Transverse colon (tissue), 4 donors: ENCODE data around the gene RNU2-1. TPM values are rescaled to one million over a fixed set of nuclear protein-coding genes. Genes with fewer than 3 reads are reported as not detected.

Experiments used
- DNase-seq: peaks from one replicate; pipeline ENCODE4 v3.0.0-alpha.2; 2019
- H3K27ac ChIP-seq, 4 donors: fragments of 200-600 bp; sonication (generic); 2 replicates each; pipeline ENCODE4 v1.5.1; 2016 to 2018; ENCODE audit warnings: inconsistent platforms in 4 of 4
- H3K27me3 ChIP-seq: fragments of 200-600 bp; sonication (generic); 2 replicates; pipeline ENCODE4 v1.5.1; 2017; ENCODE audit warnings: inconsistent platforms
- H3K36me3 ChIP-seq, 4 donors: fragments of 200-600 bp; sonication (generic); 2 replicates each; pipeline ENCODE4 v1.5.1; 2017 to 2019; ENCODE audit warnings: inconsistent platforms in 4 of 4
- H3K4me1 ChIP-seq, 4 donors: fragments of 200-600 bp; sonication (generic); 2 replicates each; pipeline ENCODE4 v1.5.1; 2017 to 2020; ENCODE audit warnings: inconsistent platforms in 4 of 4
- H3K4me3 ChIP-seq, 4 donors: fragments of 200-600 bp; sonication (generic); 1 replicate in 1 of 4; 2 replicates in 3 of 4; pipeline versions ENCODE4 v1.5.1 to v1.6.1; 2017 to 2019; ENCODE audit warnings: inconsistent platforms in 4 of 4
- H3K9me3 ChIP-seq, 2 donors: fragments of 200-600 bp; sonication (generic); 2 replicates each; pipeline ENCODE4 v1.5.1; 2017 to 2019; ENCODE audit warnings: inconsistent platforms in 2 of 2
- EP300 ChIP-seq: sonication (generic); formaldehyde crosslinking; IDR thresholded peaks from one replicate; pipeline ENCODE4 v1.6.1; 2017; ENCODE audit warnings: antibody characterized with exemption, low read depth
- POLR2A ChIP-seq: fragments of 450-650 bp; IDR thresholded peaks from one replicate; pipeline ENCODE4 v1.6.1; 2016; ENCODE audit warnings: antibody characterized with exemption, mild to moderate bottlenecking, moderate library complexity
- POLR2AphosphoS5 ChIP-seq, 3 donors: sonication (generic); formaldehyde crosslinking; IDR thresholded peaks; one replicate each; pipeline ENCODE4 v1.6.1; 2016; ENCODE audit warnings: antibody characterized with exemption in 3 of 3
- WGBS, 2 donors: methylation state at CpG; one replicate each; pipeline ENCODE4 v1.1.5; 2018; ENCODE audit warnings: low coverage in 1 of 2; 5-methylcytosine and 5-hydroxymethylcytosine counted together
- in situ Hi-C, 4 donors: fragments of 200-750 bp; cut with MboI; loops; one replicate each; pipeline versions ENCODE4 v1.15.0 to v1.15.1; 2017; ENCODE audit warnings: low sequenced_read_pairs in 3 of 4, low pct_ligation_motif_present in 1 of 4, low pct_unique_long_range_greater_than_20kb in 1 of 4
- intact Hi-C: fragments of 100-400 bp; cut with DNase I; formaldehyde crosslinking; loops from one replicate; pipeline ENCODE4 v1.15.1; 2023; ENCODE audit warnings: low total_unique reads
- total RNA-seq, 4 donors: library from RNA; depleted of rRNA; stranded (reverse); fragments of >200 nt; gene quantifications; one replicate each; pipeline ENCODE4 v1.1.0, GENCODE V29; 2016
- TF ChIP-seq, protein P1 (sequence below), 5 experiments: fragments of 200-600 bp in 3 of 5; fragments of 450-650 bp in 2 of 5; sonication (generic) in 3 of 5; IDR thresholded peaks; 1 replicate in 2 of 5; 2 replicates in 3 of 5; pipeline ENCODE4 v1.5.1; 2016 to 2017; ENCODE audit warnings: antibody characterized with exemption in 5 of 5, inconsistent platforms in 3 of 5, mild to moderate bottlenecking in 2 of 5, moderate library complexity in 1 of 5

RNU2-1 gene
- total RNA-seq, 4 donors from 2014 or later: not detected

GRCh38 chr17:43220511-43221125 is 13.2 kb downstream of the RNU2-1 start:
- no peaks in the 10 kb centered on the region for H3K27me3 ChIP-seq
- in situ Hi-C loops: loop anchor here in 1 of 4 donors (25.0 kb wide), 2 partner anchors 92 to 267 kb away; partner anchors contain the start of gene DHX8
- no peak for DNase-seq
- no peaks in the 10 kb centered on the region for H3K9me3 ChIP-seq
- no peaks in the 10 kb centered on the region for H3K4me1 ChIP-seq
- H3K36me3 ChIP-seq: peaks cover 0 to 8% (median 0%) of the 10 kb centered on the region in 4 donors
- H3K27ac ChIP-seq: no peak overlapping the region
- 90 to 92% methylated on average over 4 to 9 of the region's 9 CpGs for WGBS, 2 donors
- no peak for TF ChIP-seq POLR2A
- TF ChIP-seq, protein P1, sequence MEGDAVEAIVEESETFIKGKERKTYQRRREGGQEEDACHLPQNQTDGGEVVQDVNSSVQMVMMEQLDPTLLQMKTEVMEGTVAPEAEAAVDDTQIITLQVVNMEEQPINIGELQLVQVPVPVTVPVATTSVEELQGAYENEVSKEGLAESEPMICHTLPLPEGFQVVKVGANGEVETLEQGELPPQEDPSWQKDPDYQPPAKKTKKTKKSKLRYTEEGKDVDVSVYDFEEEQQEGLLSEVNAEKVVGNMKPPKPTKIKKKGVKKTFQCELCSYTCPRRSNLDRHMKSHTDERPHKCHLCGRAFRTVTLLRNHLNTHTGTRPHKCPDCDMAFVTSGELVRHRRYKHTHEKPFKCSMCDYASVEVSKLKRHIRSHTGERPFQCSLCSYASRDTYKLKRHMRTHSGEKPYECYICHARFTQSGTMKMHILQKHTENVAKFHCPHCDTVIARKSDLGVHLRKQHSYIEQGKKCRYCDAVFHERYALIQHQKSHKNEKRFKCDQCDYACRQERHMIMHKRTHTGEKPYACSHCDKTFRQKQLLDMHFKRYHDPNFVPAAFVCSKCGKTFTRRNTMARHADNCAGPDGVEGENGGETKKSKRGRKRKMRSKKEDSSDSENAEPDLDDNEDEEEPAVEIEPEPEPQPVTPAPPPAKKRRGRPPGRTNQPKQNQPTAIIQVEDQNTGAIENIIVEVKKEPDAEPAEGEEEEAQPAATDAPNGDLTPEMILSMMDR (IDR thresholded peaks at IDR 0.05): no peak
- TF ChIP-seq POLR2AphosphoS5 (IDR thresholded peaks at IDR 0.05): no peak
- no peak for TF ChIP-seq EP300
- H3K4me3 ChIP-seq: no peak overlapping the region
- intact Hi-C loops: no loop called here

- DNase-seq: no peak
- no peaks in the 10 kb centered on the region for H3K27me3 ChIP-seq
- in situ Hi-C loops (loop anchor here in 1 of 4 donors (25.0 kb wide), 2 partner anchors 92 to 267 kb away; partner anchors contain the start of gene DHX8), intact Hi-C loops (no loop called here)
- no peaks in the 10 kb centered on the region for H3K4me1 ChIP-seq
- WGBS, 2 donors: 51 to 81% methylated on average over 4 to 8 of the region's 8 CpGs
- H3K36me3 ChIP-seq: peaks cover 0 to 4% (median 0%) of the 10 kb centered on the region in 4 donors
- TF ChIP-seq EP300: no peak
- TF ChIP-seq POLR2AphosphoS5 (IDR thresholded peaks at IDR 0.05): no peak
- no peak for TF ChIP-seq POLR2A
- TF ChIP-seq, protein P1 (IDR thresholded peaks at IDR 0.05): no peak
- H3K27ac ChIP-seq: no peak overlapping the region
- no peaks in the 10 kb centered on the region for H3K9me3 ChIP-seq
- H3K4me3 ChIP-seq: no peak overlapping the region
These were observed 13.9 kb downstream of the RNU2-1 start for GRCh38 chr17:43219746-43220380.

DNA sequence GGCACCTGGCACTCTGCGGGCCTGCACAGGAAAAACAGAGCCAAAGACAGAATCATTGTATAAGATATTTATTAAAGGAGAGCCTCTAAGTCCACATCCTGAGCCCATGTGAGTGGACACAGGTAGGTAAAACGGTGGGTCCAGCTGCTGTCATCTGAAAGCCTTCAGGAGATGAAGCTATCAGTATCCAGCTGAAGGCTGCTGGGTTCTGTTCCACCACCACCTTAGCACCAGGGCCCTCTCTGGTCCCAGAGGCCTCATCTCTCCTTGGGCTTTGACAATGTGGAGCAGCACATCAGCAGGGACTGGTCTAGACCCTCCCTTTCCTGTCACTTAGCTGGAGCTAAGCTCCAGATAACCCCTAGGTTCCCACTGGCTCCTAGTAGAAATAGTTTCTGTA is 14.8 kb downstream of the RNU2-1 start:
- in situ Hi-C loops: loop anchor here in 1 of 4 donors (25.0 kb wide), 2 partner anchors 93 to 268 kb away; partner anchors contain the start of gene DHX8
- 92 to 98% methylated on average over 1 to 2 of the region's 2 CpGs for WGBS, 2 donors
- Histone ChIP-seq H3K4me1 (no peaks in the 10 kb centered on the region), H3K27me3 (no peaks in the 10 kb centered on the region), H3K4me3 (no peak overlapping the region), H3K36me3 (no peaks in the 10 kb centered on the region), H3K9me3 (no peaks in the 10 kb centered on the region), H3K27ac (no peak overlapping the region)
- no peak for DNase-seq
- intact Hi-C loops: no loop called here
- TF ChIP-seq POLR2A (no peak), EP300 (no peak), POLR2AphosphoS5 (IDR thresholded peaks at IDR 0.05) (no peak)
- TF ChIP-seq, protein P1 (IDR thresholded peaks at IDR 0.05): no peak

DNA sequence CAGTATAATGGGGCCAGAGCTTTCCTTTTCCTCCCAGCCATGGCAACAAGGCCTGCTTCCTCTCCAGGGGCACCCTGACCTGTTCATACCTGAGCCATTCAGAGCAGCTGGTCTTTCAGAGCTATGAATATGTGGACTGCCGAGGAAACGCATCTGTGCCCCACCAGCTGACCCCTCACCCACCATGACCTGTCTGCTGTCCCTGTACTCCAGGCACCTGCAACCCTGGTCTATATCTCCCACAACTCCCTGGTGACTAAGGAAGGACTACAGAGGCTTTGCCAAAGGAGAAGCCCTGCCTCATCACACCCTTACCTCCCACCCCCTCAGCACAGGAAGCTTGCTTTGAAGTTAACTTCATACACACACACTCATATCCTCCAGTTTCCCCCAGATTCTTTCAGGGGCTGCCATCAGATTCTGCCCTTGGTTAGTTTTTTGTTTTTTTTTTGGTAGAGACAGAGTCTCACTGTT is 16.1 kb downstream of the RNU2-1 start:
- peaks cover 4 to 12% (median 8%) of the 10 kb centered on the region in 4 donors for H3K4me1 ChIP-seq
- H3K27me3 ChIP-seq: no peaks in the 10 kb centered on the region
- in situ Hi-C loops: loop anchor here in 1 of 4 donors (25.0 kb wide), 2 partner anchors 95 to 270 kb away; partner anchors contain the start of gene DHX8
- no peak for TF ChIP-seq POLR2AphosphoS5 (IDR thresholded peaks at IDR 0.05)
- no peak for TF ChIP-seq EP300
- TF ChIP-seq, protein P1 (IDR thresholded peaks at IDR 0.05): no peak
- TF ChIP-seq POLR2A: no peak
- DNase-seq: no peak
- intact Hi-C loops: no loop called here
- no peak overlapping the region for H3K27ac ChIP-seq
- WGBS, 2 donors: 96% methylated on average over 2 of the region's 2 CpGs; no CpG with 5 or more reads in 1 of the 2 donors
- no peaks in the 10 kb centered on the region for H3K36me3 ChIP-seq
- H3K4me3 ChIP-seq: no peak overlapping the region
- no peaks in the 10 kb centered on the region for H3K9me3 ChIP-seq
